Activated naive CD8-positive, alpha-beta T cell treated with anti-CD3 and anti-CD28 coated beads, Interleukin-2, amount 10 ng/mL, durations not matched to agents 7 days and 5 days (primary cell): ENCODE data around the gene DRD5. TPM values are rescaled to one million over a fixed set of nuclear protein-coding genes. Genes with fewer than 3 reads are reported as not detected.
A peak's percentile ranks its signal among the peaks of the same experiment; 100 is the strongest.
"Not testable (repeated sequence)": the region's sequence is repeated elsewhere in the genome, so short reads cannot be mapped to it uniquely, and the experiment has no call there.

Experiments
- ATAC-seq: fragments of 150-1000 bp; cut with Tn5 transposase; one replicate; pipeline ENCODE4 v1.10.0; 2021; ENCODE audit warnings: low read depth, moderate library complexity
- POLR2A ChIA-PET: fragments of 350-600 bp; sonication (Branson Sonifier 250); formaldehyde crosslinking; loops from one replicate; lab custom pipeline; 2021; ENCODE audit warnings: antibody characterized with exemption; lab: Charles Lee
- DNase-seq: peaks from one replicate; pipeline ENCODE4 v3.0.0; 2021
- H3K27ac Mint-ChIP-seq: one replicate; pipeline ENCODE4 v1.8.0; 2022; ENCODE audit warnings: mild to moderate bottlenecking, mixed read lengths
- H3K27me3 Mint-ChIP-seq: one replicate; pipeline ENCODE4 v1.8.0; 2022; ENCODE audit warnings: mild to moderate bottlenecking, moderate library complexity, mixed read lengths
- H3K36me3 Mint-ChIP-seq: one replicate; pipeline ENCODE4 v1.8.0; 2021; ENCODE audit warnings: mild to moderate bottlenecking, mixed read lengths
- H3K4me1 Mint-ChIP-seq: one replicate; pipeline ENCODE4 v1.8.0; 2021; ENCODE audit warnings: mixed read lengths
- H3K4me3 Mint-ChIP-seq: one replicate; pipeline ENCODE4 v1.8.0; 2022; ENCODE audit warnings: mild to moderate bottlenecking, moderate library complexity, mixed read lengths
- H3K9me3 Mint-ChIP-seq: one replicate; pipeline ENCODE4 v1.8.0; 2021; ENCODE audit warnings: mixed read lengths
- total RNA-seq, 2 experiments: library from RNA; stranded (reverse); gene quantifications; one replicate each; pipeline ENCODE4 v1.2.3, GENCODE V29; 2021

The DRD5 gene
- total RNA-seq, 2 experiments from 2014 or later, result not detected

GRCh38 chr4:9782136-9782436 lies 652 bp downstream of the DRD5 start:
- H3K27ac Mint-ChIP-seq, result no peak overlapping the region
- no peaks in the 10 kb centered on the region for H3K36me3 Mint-ChIP-seq
- POLR2A ChIA-PET, result no interaction called here
- no peaks in the 10 kb centered on the region for H3K9me3 Mint-ChIP-seq
- H3K27me3 Mint-ChIP-seq, result peaks cover 73% of the 10 kb centered on the region
- no peak for DNase-seq
- no peak for ATAC-seq
- no peak overlapping the region for H3K4me3 Mint-ChIP-seq
- no peaks in the 10 kb centered on the region for H3K4me1 Mint-ChIP-seq

- H3K27ac Mint-ChIP-seq, POLR2A ChIA-PET: not testable (repeated sequence)
Observed at GRCh38 chr4:9785891-9786290, 4.5 kb downstream of the DRD5 start.

GRCh38 chr4:9792381-9792780 lies 10.9 kb downstream of the DRD5 start:
- H3K27me3 Mint-ChIP-seq, result peaks cover 36% of the 10 kb centered on the region
- ATAC-seq (no peak), DNase-seq (no peak)
- H3K36me3 Mint-ChIP-seq, result no peaks in the 10 kb centered on the region
- no peak overlapping the region for H3K4me3 Mint-ChIP-seq
- no peaks in the 10 kb centered on the region for H3K9me3 Mint-ChIP-seq
- POLR2A ChIA-PET, result no interaction called here
- H3K4me1 Mint-ChIP-seq, result no peaks in the 10 kb centered on the region
- H3K27ac Mint-ChIP-seq, result no peak overlapping the region

More at GRCh38 chr4:9785891-9786290, 4.5 kb downstream of the DRD5 start:
- H3K4me1 Mint-ChIP-seq, H3K9me3 Mint-ChIP-seq, H3K36me3 Mint-ChIP-seq, ATAC-seq, H3K4me3 Mint-ChIP-seq, DNase-seq: not testable (repeated sequence)
- peaks cover 58% of the 10 kb centered on the region for H3K27me3 Mint-ChIP-seq

GRCh38 chr4:9796641-9797040 lies 15.2 kb downstream of the DRD5 start:
- H3K36me3 Mint-ChIP-seq, H3K4me3 Mint-ChIP-seq, ATAC-seq, H3K27ac Mint-ChIP-seq, POLR2A ChIA-PET, DNase-seq, H3K4me1 Mint-ChIP-seq, H3K9me3 Mint-ChIP-seq: not testable (repeated sequence)
- peaks cover 33% of the 10 kb centered on the region for H3K27me3 Mint-ChIP-seq

- DNase-seq (no peak), ATAC-seq (no peak)
- H3K4me1 Mint-ChIP-seq, result no peaks in the 10 kb centered on the region
- H3K27ac Mint-ChIP-seq, result no peak overlapping the region
- POLR2A ChIA-PET, result no interaction called here
- no peaks in the 10 kb centered on the region for H3K36me3 Mint-ChIP-seq
- H3K9me3 Mint-ChIP-seq, result no peaks in the 10 kb centered on the region
- no peak overlapping the region for H3K4me3 Mint-ChIP-seq
- H3K27me3 Mint-ChIP-seq, result peaks cover 54% of the 10 kb centered on the region
Observed at GRCh38 chr4:9800848-9801247, 19.4 kb downstream of the DRD5 start.

- POLR2A ChIA-PET, result no interaction called here
- DNase-seq (no peak), ATAC-seq (no peak)
- Mint-ChIP-seq H3K36me3 (no peaks in the 10 kb centered on the region), H3K4me3 (no peak overlapping the region), H3K4me1 (no peaks in the 10 kb centered on the region), H3K9me3 (no peaks in the 10 kb centered on the region), H3K27ac (no peak overlapping the region), H3K27me3 (peaks cover 54% of the 10 kb centered on the region)
Observed at GRCh38 chr4:9804918-9805317, 23.5 kb downstream of the DRD5 start.

GRCh38 chr4:9808077-9808476 lies 26.6 kb downstream of the DRD5 start:
- H3K9me3 Mint-ChIP-seq, result peaks cover 1% of the 10 kb centered on the region
- peaks cover 8% of the 10 kb centered on the region for H3K4me1 Mint-ChIP-seq
- H3K27ac Mint-ChIP-seq, result no peak overlapping the region
- POLR2A ChIA-PET, result no interaction called here
- no peak for DNase-seq
- H3K27me3 Mint-ChIP-seq, result peaks cover 51% of the 10 kb centered on the region
- H3K36me3 Mint-ChIP-seq, result no peaks in the 10 kb centered on the region
- ATAC-seq, result no peak
- no peak overlapping the region for H3K4me3 Mint-ChIP-seq

- Mint-ChIP-seq H3K27me3 (peaks cover 61% of the 10 kb centered on the region), H3K9me3 (peaks cover 1% of the 10 kb centered on the region), H3K4me1 (peaks cover 17% of the 10 kb centered on the region), H3K36me3 (peaks cover 3% of the 10 kb centered on the region), H3K27ac (no peak overlapping the region), H3K4me3 (no peak overlapping the region)
- no peak for ATAC-seq
- POLR2A ChIA-PET, result no interaction called here
- DNase-seq, result no peak
Observed at GRCh38 chr4:9811806-9812205, 30.4 kb downstream of the DRD5 start.

- POLR2A ChIA-PET, result no interaction called here
- Mint-ChIP-seq H3K27me3 (peaks cover 67% of the 10 kb centered on the region), H3K27ac (no peak overlapping the region), H3K4me3 (no peak overlapping the region), H3K9me3 (peaks cover 3% of the 10 kb centered on the region), H3K36me3 (peaks cover 5% of the 10 kb centered on the region), H3K4me1 (peaks cover 17% of the 10 kb centered on the region)
- DNase-seq (no peak), ATAC-seq (peak; percentile 80)
Observed at GRCh38 chr4:9812501-9813340, 31.3 kb downstream of the DRD5 start.

GRCh38 chr4:9816285-9816684 lies 34.9 kb downstream of the DRD5 start:
- DNase-seq (no peak), ATAC-seq (no peak)
- Mint-ChIP-seq H3K4me3 (no peak overlapping the region), H3K27me3 (peaks cover 72% of the 10 kb centered on the region), H3K36me3 (peaks cover 5% of the 10 kb centered on the region), H3K9me3 (peaks cover 7% of the 10 kb centered on the region), H3K27ac (no peak overlapping the region), H3K4me1 (peaks cover 17% of the 10 kb centered on the region)
- POLR2A ChIA-PET, result no interaction called here

GRCh38 chr4:9820343-9820742 lies 38.9 kb downstream of the DRD5 start:
- Mint-ChIP-seq H3K27me3 (peaks cover 64% of the 10 kb centered on the region), H3K27ac (no peak overlapping the region), H3K36me3 (peaks cover 3% of the 10 kb centered on the region), H3K4me1 (peaks cover 10% of the 10 kb centered on the region), H3K4me3 (no peak overlapping the region), H3K9me3 (peaks cover 6% of the 10 kb centered on the region)
- ATAC-seq, result no peak
- no peak for DNase-seq
- POLR2A ChIA-PET, result no interaction called here

- Mint-ChIP-seq H3K36me3 (no peaks in the 10 kb centered on the region), H3K27me3 (peaks cover 47% of the 10 kb centered on the region), H3K9me3 (peaks cover 2% of the 10 kb centered on the region), H3K4me1 (peaks cover 15% of the 10 kb centered on the region), H3K27ac (peak overlapping the region; percentile 26), H3K4me3 (peak overlapping the region; percentile 14)
- no peak for DNase-seq
- POLR2A ChIA-PET, result no interaction called here
- ATAC-seq, result peak; percentile 86
Observed at GRCh38 chr4:9825049-9825448, 43.6 kb downstream of the DRD5 start.

GRCh38 chr4:9826551-9826950 lies 45.1 kb downstream of the DRD5 start:
- DNase-seq (no peak), ATAC-seq (no peak)
- POLR2A ChIA-PET, result no interaction called here
- Mint-ChIP-seq H3K9me3 (peaks cover 2% of the 10 kb centered on the region), H3K4me3 (no peak overlapping the region), H3K36me3 (no peaks in the 10 kb centered on the region), H3K27me3 (peaks cover 38% of the 10 kb centered on the region), H3K4me1 (peaks cover 15% of the 10 kb centered on the region), H3K27ac (no peak overlapping the region)

- DNase-seq (no peak), ATAC-seq (no peak)
- no peak overlapping the region for H3K4me3 Mint-ChIP-seq
- H3K27me3 Mint-ChIP-seq, result peaks cover 27% of the 10 kb centered on the region
- no peaks in the 10 kb centered on the region for H3K36me3 Mint-ChIP-seq
- H3K27ac Mint-ChIP-seq, result no peak overlapping the region
- POLR2A ChIA-PET, result no interaction called here
- H3K4me1 Mint-ChIP-seq, result no peaks in the 10 kb centered on the region
- no peaks in the 10 kb centered on the region for H3K9me3 Mint-ChIP-seq
Observed at GRCh38 chr4:9832640-9833039, 51.2 kb downstream of the DRD5 start.
